OCI-LY7 (cell line): ENCODE measurements around the gene STK31. TPM values are rescaled to one million over a fixed set of nuclear protein-coding genes. Genes with fewer than 3 reads are reported as not detected.
"Not testable (repeated sequence)": the region's sequence is repeated elsewhere in the genome, so short reads cannot be mapped to it uniquely, and the experiment has no call there.

Experiments used
- BruUV-seq: library from RNA; stranded (reverse); fragments of 400-500 nt; replicated peaks from 2 replicates; lab custom pipeline; 2021; lab: Mats Ljungman, UMichigan
- CTCF ChIA-PET: fragments of 300-600 bp; sonication (Branson Sonifier 250); formaldehyde crosslinking; loops from one replicate; lab custom pipeline; 2022; ENCODE audit warnings: antibody characterized with exemption; ENCODE audit not compliant: unreplicated experiment; lab: Charles Lee
- POLR2A ChIA-PET: fragments of 300-600 bp; sonication (Branson Sonifier 250); formaldehyde crosslinking; loops from one replicate; lab custom pipeline; 2022; ENCODE audit warnings: antibody characterized with exemption; lab: Charles Lee
- DNase-seq: peaks from one replicate; pipeline ENCODE4 v3.0.0-alpha.2; 2015; ENCODE audit warnings: low spot score
- H2AFZ ChIP-seq: fragments of 200-600 bp; sonication (generic), shearing (Covaris generic); 2 replicates; pipeline ENCODE4 v1.6.1; 2014; ENCODE audit warnings: mild to moderate bottlenecking, antibody characterized with exemption, low read length, moderate library complexity
- H3K27ac ChIP-seq: fragments of 200-600 bp; sonication (generic); 2 replicates; pipeline ENCODE4 v1.5.1; 2014; ENCODE audit warnings: mixed run types, low read depth, mild to moderate bottlenecking, moderate library complexity, low read length, inconsistent platforms; ENCODE audit not compliant: poor library complexity, severe bottlenecking
- H3K36me3 ChIP-seq: fragments of 200-600 bp; sonication (generic); 2 replicates; pipeline ENCODE4 v1.6.1; 2014; ENCODE audit warnings: mild to moderate bottlenecking, antibody characterized with exemption, low read length, moderate library complexity, mixed read lengths; ENCODE audit not compliant: insufficient read depth
- H3K4me1 ChIP-seq: fragments of 200-600 bp; sonication (generic); 2 replicates; pipeline ENCODE4 v1.5.1; 2014; ENCODE audit warnings: mild to moderate bottlenecking, low read length; ENCODE audit not compliant: insufficient read depth, poor library complexity, severe bottlenecking
- H3K4me2 ChIP-seq: fragments of 200-600 bp; sonication (generic); 2 replicates; pipeline ENCODE4 v1.6.1; 2014; ENCODE audit warnings: mild to moderate bottlenecking, low read length
- H3K4me3 ChIP-seq: fragments of 200-600 bp; sonication (generic); 2 replicates; pipeline ENCODE4 v1.5.1; 2014; ENCODE audit warnings: mild to moderate bottlenecking, low read depth, low read length; ENCODE audit not compliant: poor library complexity, severe bottlenecking
- H3K79me2 ChIP-seq: fragments of 200-600 bp; sonication (generic); 2 replicates; pipeline ENCODE4 v1.6.1; 2016; ENCODE audit warnings: low read depth, mild to moderate bottlenecking, low read length, moderate library complexity, mixed read lengths; ENCODE audit not compliant: insufficient read depth
- H3K9me2 ChIP-seq: fragments of 200-600 bp; sonication (generic); 2 replicates; pipeline ENCODE4 v1.6.1; 2016; ENCODE audit warnings: mild to moderate bottlenecking, low read length, mixed read lengths; ENCODE audit not compliant: insufficient read depth
- H3K9me3 ChIP-seq: fragments of 200-600 bp; sonication (generic); 2 replicates; pipeline ENCODE4 v1.6.1; 2014; ENCODE audit warnings: mild to moderate bottlenecking, mixed run types, low read length, mixed read lengths
- H4K20me1 ChIP-seq: fragments of 200-600 bp; sonication (generic); 2 replicates; pipeline ENCODE4 v1.6.1; 2014; ENCODE audit warnings: mild to moderate bottlenecking, antibody characterized with exemption, low read length, moderate library complexity, mixed read lengths; ENCODE audit not compliant: insufficient read depth
- CTCF ChIP-seq: fragments of 200-600 bp; sonication (generic); conservative IDR thresholded peaks from 2 replicates; pipeline ENCODE4 v1.5.1; 2014; ENCODE audit warnings: mild to moderate bottlenecking, antibody characterized with exemption, low read length, moderate library complexity, mixed read lengths
- EZH2phosphoT487 ChIP-seq: fragments of 200-600 bp; sonication (generic); IDR thresholded peaks from 2 replicates; pipeline ENCODE4 v1.6.1; 2018; ENCODE audit warnings: low read depth, borderline replicate concordance, mild to moderate bottlenecking, mixed run types, antibody characterized with exemption, low read length, moderate library complexity, mixed read lengths
- intact Hi-C: fragments of 100-400 bp; cut with micrococcal nuclease; formaldehyde crosslinking; loops from one replicate; pipeline ENCODE4 v1.10.0; 2022; ENCODE audit not compliant: unreplicated experiment
- total RNA-seq, 2 experiments: library from RNA; depleted of rRNA in 1 of 2; stranded (reverse); fragments of >200 nt in 1 of 2; shearing (Covaris generic) in 1 of 2; gene quantifications; 2 replicates each; pipeline ENCODE4 v1.2.3, GENCODE V29; 2014 to 2022

Gene STK31
- total RNA-seq, 2 experiments from 2014 or later = 0.28 to 0.40 TPM

DNA sequence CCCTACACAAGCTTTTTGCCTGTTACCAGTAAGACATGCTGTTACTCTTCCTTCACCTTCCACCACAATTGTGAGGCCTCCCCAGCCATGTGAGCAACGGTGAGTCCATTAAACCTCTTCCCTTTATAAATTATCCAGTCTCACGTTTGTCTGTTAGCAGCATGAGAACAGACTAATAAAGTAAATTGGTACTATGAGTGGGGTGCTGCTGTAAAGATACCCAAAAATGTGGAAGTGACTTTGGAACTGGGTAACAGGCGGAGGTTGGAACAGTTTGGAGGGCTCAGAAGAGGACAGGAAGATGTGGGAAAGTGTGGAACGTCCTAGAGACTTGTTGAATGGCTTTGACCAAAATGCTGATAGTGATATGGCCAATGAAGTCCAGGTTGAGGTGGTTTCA, 122.7 kb downstream of the STK31 start:
- intact Hi-C loops, BruUV-seq, H3K4me3 ChIP-seq: not testable (repeated sequence)

GRCh38 chr7:23833405-23833804, 123.4 kb downstream of the STK31 start:
- no peaks in the 10 kb centered on the region for H3K9me2 ChIP-seq
- 0 out of 2 replicates have a peak, but pooled peaks cover 5% of the 10 kb centered on the region for H3K9me3 ChIP-seq
- H3K27ac ChIP-seq = no peak overlapping the region
- H3K4me3 ChIP-seq = no peak overlapping the region
- H3K79me2 ChIP-seq = no peaks in the 10 kb centered on the region
- CTCF ChIA-PET = no interaction called here
- intact Hi-C loops = no loop called here
- H3K4me2 ChIP-seq = no peak overlapping the region
- no peaks in the 10 kb centered on the region for H3K36me3 ChIP-seq
- POLR2A ChIA-PET = interaction anchor here (0.6 kb wide), 1 partner anchor 416 kb away, joined by 4 read pairs; no protein-coding TSS in a partner anchor
- BruUV-seq = no TSS peak
- DNase-seq = no peak
- H2AFZ ChIP-seq = no peak overlapping the region
- H4K20me1 ChIP-seq = no peaks in the 10 kb centered on the region
- TF ChIP-seq EZH2phosphoT487 (no peak), CTCF (no peak)
- H3K4me1 ChIP-seq = no peaks in the 10 kb centered on the region

More for the DNA sequence above, 122.7 kb downstream of the STK31 start:
- CTCF ChIA-PET, DNase-seq, POLR2A ChIA-PET, H3K9me3 ChIP-seq, H3K4me2 ChIP-seq, H4K20me1 ChIP-seq, H3K4me1 ChIP-seq, H2AFZ ChIP-seq, H3K27ac ChIP-seq, H3K36me3 ChIP-seq, H3K9me2 ChIP-seq, H3K79me2 ChIP-seq: not testable (repeated sequence)

DNA sequence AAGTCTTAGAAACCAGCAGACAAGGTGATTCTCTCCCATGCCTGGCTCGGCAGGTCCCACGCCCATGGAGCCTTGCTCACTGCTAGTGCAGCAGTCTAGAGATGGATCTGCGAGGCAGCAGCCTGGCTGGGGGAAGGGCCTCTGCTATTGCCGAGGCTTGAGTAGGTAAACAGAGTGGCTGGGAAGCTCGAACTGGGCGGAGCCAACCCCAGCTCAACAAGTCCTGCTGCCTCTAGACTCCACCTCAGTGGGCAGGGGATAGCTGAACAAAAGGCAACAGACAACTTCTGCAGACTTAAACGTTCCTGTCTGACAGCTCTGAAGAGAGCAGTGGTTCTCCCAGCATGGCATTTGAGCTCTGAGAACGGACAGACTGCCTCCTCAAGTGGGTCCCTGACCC, 134.8 kb downstream of the STK31 start:
- H3K27ac ChIP-seq, H4K20me1 ChIP-seq, intact Hi-C loops, POLR2A ChIA-PET, DNase-seq, H3K4me2 ChIP-seq, CTCF ChIA-PET, H3K79me2 ChIP-seq, H3K4me1 ChIP-seq, BruUV-seq, H3K4me3 ChIP-seq, H3K9me3 ChIP-seq, H2AFZ ChIP-seq, H3K36me3 ChIP-seq, H3K9me2 ChIP-seq: not testable (repeated sequence)

GRCh38 chr7:23852135-23852534, 142.1 kb downstream of the STK31 start:
- H3K27ac ChIP-seq = no peak overlapping the region
- intact Hi-C loops = no loop called here
- H3K9me3 ChIP-seq = no peaks in the 10 kb centered on the region
- DNase-seq = no peak
- no peaks in the 10 kb centered on the region for H3K36me3 ChIP-seq
- H3K4me2 ChIP-seq = no peak overlapping the region
- POLR2A ChIA-PET = interaction anchor here (0.7 kb wide), 1 partner anchor 46 kb away, joined by 6 read pairs; no protein-coding TSS in a partner anchor
- no peaks in the 10 kb centered on the region for H4K20me1 ChIP-seq
- no peaks in the 10 kb centered on the region for H3K4me1 ChIP-seq
- H2AFZ ChIP-seq = no peak overlapping the region
- no TSS peak for BruUV-seq
- no peak overlapping the region for H3K4me3 ChIP-seq
- H3K79me2 ChIP-seq = no peaks in the 10 kb centered on the region
- TF ChIP-seq EZH2phosphoT487 = no peak
- no peak for TF ChIP-seq CTCF
- CTCF ChIA-PET = no interaction called here
- no peaks in the 10 kb centered on the region for H3K9me2 ChIP-seq
